GM18868 (cell line): Measurements from ENCODE around the gene FUOM.
"Not testable (repeated sequence)": the region's sequence is repeated elsewhere in the genome, so short reads cannot be mapped to it uniquely, and the experiment has no call there.

ENCODE experiments used
- ATAC-seq: cut with Tn5 transposase; IDR thresholded peaks from one replicate; pipeline ENCODE4 v1.9.1; 2021; ENCODE audit warnings: mild to moderate bottlenecking, moderate library complexity; ENCODE audit not compliant: unreplicated experiment

The FUOM gene

GRCh38 chr10:133335246-133336117 lies 22.3 kb downstream of the FUOM start:
- no peak for ATAC-seq

DNA sequence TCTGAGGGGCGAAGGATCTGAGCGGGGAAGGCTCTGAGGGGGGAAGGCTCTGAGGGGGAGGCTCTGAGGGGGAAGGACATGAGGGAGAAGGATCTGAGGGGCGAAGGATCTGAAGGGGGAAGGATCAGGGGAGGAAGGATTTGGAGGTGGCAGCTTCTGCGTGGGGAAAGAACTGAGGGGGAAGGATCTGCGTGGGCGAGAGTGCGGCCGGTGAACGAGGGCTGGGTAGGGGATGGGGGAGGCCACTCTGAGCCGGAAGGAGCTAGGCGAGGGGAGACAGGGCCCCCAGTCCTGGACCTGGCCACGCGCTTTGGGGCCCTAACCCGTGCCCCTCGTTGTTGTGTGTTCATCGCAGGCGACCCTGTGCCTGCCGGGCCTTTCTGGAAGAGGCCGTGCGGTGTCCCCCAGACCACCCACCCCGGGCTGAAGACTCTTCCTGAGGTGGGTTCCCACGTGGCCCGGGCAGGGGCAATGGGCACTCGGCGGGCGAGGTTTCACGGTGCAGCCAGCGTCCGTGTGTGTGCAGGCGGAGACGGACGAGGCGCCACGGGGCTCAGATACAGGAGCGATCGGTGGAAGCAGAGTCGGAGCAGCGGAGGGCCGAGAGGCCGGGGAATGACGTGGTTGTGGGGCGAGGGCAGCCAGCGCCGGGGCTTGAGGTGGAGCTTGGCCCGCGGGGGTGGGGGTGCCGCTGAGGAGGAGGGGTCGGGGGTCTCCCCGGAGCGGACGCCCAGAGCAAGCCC lies 23.1 kb downstream of the FUOM start:
- no peak for ATAC-seq

GRCh38 chr10:133332936-133333699 lies 24.7 kb downstream of the FUOM start:
- no peak for ATAC-seq

GRCh38 chr10:133329491-133330202 lies 28.2 kb downstream of the FUOM start:
- ATAC-seq, result peak; percentile 89

- no peak for ATAC-seq
Observed at GRCh38 chr10:133328358-133329343, 29.2 kb downstream of the FUOM start.

GRCh38 chr10:133327651-133328357 lies 30.0 kb downstream of the FUOM start:
- ATAC-seq, result no peak

DNA sequence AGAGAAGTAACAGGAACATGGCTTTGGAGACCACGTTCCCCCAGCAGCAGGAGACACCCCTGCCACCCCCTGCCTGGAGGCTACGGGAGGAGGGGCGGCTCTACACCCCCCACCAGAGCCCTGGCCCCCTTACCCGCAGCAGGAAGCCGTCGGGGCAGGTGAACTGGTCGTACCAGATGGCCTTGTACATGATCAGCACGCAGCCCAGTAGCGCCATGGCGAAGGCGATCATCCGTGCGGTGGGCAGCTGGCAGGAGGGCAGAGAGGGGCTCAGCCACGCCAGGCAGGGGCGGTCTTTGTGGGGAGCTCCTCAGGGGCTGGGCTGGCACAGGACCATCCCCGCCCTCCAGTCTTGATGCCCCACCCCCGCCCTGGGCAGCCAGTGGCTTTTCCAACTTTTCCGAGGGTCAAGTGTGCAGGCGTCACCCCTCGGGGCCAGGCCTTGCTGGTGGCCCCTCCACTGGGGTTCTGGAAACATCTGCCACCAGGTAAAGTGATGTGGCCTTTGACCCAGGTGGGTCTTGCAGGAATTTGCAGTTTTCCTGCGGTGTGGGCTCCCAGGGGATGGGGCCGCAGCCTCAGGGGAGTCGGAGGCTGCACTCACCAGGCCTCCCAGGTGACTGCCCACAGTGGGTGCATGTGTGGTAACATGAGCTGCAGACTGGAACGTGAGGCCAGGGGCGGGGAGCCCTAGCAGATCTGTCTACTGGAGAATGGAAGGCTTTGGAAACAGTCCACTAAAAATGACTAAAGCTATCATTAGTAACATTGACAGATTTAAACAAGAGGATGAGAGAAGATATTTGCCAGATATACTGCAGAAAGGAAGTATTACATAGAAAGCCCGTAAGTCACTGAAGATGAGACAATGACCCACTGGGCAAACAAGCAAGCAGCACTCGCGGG lies 30.8 kb downstream of the FUOM start:
- no peak for ATAC-seq

DNA sequence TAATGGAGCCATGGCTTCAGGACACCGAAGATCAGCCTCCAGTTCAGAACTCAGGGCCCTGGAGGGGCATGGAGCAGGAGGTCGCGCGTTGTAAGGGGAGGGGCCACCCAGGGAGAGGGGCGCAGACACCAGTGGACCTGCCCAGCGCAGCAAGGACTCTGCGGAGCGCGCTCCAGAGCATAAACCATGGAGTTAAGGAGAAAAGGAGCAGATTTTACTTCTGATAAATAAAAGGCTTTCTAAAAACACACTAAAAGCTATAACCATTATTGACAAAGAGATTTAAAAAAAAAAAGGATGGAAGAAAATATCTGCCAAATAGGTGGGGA lies 31.6 kb downstream of the FUOM start:
- no peak for ATAC-seq

GRCh38 chr10:133325440-133326222 lies 32.2 kb downstream of the FUOM start:
- no peak for ATAC-seq

DNA sequence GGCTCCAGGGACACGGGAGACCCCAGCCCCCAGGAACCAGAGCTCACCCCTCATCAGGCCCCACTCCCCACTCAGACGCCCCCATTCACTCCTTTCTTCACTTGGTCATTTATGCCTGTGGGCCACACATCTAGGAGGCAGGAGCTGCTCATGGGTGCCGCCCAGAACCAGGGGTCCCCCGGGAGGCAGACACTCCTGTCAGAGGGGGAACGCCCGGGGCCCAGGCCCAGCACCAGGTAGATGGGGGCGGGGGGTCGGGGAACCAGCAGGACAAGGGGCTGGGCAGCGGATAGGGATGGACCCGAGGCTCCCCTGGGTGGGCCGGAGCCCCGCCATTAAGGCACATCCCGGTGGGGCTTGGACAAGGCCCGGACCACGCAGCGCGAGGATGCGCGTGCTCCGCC lies 33.0 kb downstream of the FUOM start:
- ATAC-seq, result no peak

GRCh38 chr10:133324198-133324792 lies 33.5 kb downstream of the FUOM start:
- ATAC-seq, result no peak

DNA sequence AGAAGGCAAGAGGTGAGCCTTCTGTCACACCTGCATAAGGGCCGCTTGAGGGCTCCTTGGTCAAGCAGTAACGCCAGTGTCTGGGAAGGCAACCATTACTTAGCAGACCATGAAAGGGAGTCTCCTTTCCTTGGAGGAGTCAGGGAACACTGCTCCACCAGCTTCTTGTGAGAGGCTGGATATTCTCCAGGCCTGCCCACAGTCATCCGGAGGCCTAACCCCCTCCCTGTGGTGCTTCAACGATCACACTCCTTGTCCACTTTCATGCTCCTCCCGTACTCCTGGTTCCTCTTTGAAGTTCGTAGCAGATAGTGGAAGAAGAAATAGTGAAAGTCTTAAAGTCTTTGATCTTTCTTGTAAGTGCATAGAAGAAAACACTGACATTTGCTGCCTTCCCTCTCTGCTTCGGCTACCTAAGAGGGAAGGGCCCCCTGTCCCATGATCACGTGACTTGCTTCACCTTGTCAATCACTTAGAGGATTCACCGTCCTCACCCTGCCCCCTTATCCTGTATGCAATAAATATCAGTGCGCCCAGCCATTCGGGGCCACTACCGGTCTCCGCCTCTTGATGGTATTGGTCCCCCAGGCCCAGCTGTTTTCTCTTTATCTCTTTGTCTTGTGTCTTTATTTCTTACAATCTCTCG lies 35.6 kb downstream of the FUOM start:
- not testable (repeated sequence) for ATAC-seq

GRCh38 chr10:133320852-133321422 lies 36.9 kb downstream of the FUOM start:
- not testable (repeated sequence) for ATAC-seq

DNA sequence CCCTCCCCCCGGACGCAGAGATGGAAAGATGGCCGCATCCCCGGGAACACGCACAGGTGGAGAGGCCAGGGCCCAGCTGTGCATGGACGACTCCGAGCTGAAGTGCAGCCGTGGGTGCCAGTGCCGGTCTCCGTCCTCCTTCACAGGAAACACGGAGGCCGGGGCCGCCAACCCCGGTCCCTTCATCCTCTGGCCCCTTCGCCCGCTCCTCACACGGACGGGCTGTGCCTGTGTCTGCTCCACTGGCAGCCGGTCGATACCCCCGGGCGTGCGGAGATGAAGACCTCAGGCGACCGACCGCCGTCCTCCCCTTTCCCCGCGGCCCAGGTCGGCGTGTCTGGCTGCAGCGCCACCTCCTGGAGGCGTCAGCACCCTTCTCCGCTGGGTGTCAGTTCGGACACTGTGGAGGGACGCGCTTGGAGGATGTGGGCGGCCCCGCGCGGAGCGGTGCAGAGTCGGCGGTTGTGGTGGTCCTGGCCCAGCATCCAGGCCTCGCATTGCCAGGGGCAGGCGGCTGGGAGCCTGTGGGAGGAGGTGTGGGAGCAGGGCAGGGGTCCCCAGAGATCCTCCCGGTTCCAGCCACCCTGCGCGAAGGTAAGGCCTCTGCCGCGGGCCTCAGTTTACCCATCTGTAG lies 39.2 kb downstream of the FUOM start:
- ATAC-seq, result peak; percentile 82

DNA sequence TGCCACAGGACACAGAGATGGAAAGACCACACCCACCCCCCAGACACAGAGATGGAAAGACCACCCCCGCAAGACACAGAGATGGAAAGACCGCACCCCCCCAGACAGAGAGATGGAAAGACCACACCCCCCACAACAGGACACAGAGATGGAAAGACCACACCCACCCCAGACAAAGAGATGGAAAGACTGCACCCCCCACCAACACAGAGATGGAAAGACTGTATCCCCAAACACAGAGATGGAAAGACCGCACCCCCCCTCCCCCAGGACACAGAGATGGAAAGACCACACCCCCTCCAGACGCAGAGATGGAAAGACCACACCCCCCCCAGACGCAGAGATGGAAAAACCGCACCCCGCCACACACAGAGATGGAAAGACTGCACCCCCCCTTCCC lies 41.1 kb downstream of the FUOM start:
- ATAC-seq, result no peak

DNA sequence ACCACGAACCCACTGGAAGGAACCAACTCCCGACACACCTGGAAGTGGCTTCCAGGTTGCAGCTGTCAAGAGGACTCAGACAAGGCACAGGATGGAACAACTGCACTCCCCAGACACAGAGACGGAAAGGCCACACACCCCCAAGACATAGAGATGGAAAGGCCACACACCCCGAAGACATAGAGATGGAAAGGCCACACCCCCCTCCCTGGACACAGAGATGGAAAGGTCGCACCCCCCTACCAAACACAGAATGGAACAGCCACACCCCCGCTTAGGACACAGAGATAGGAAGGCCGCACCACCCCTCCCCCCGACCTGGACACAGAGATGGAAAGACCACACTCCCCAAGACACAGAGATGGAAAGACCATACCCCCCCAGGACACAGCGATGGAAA lies 41.6 kb downstream of the FUOM start:
- ATAC-seq, result no peak
